ENCODE results near the gene AK9.

Gene AK9

GRCh38 chr6:109456710-109457561 lies 234.1 kb downstream of the AK9 start:
- DNase-seq (ENCODE audit: low read depth) = no peak

GRCh38 chr6:109456111-109456583 lies 234.9 kb downstream of the AK9 start:
- DNase-seq (ENCODE audit: low read depth) = no peak

GRCh38 chr6:109455437-109456110 lies 235.4 kb downstream of the AK9 start, which contains the start of gene MICAL1:
Gene MICAL1, minus strand, starts transcription at chr6:109455772. Its CDS starts 1,576 bp downstream, at chr6:109454196.
- peak; percentile 56 for DNase-seq (ENCODE audit: low read depth)

GRCh38 chr6:109454496-109455436 lies 236.2 kb downstream of the AK9 start:
- peak; percentile 59 for DNase-seq (ENCODE audit: low read depth)

GRCh38 chr6:109453594-109454495 lies 237.2 kb downstream of the AK9 start:
- no peak for DNase-seq (ENCODE audit: low read depth)

- no peak for DNase-seq (ENCODE audit: low read depth)
These were observed 237.8 kb downstream of the AK9 start for GRCh38 chr6:109453156-109453555.

GRCh38 chr6:109452181-109452580 lies 238.8 kb downstream of the AK9 start:
- DNase-seq (ENCODE audit: low read depth) = no peak

GRCh38 chr6:109451376-109451775 lies 239.6 kb downstream of the AK9 start:
- no peak for DNase-seq (ENCODE audit: low read depth)

GRCh38 chr6:109450801-109451200 lies 240.2 kb downstream of the AK9 start:
- no peak for DNase-seq (ENCODE audit: low read depth)

- DNase-seq (ENCODE audit: low read depth) = no peak
These were observed 241.0 kb downstream of the AK9 start for GRCh38 chr6:109449795-109450673.

- DNase-seq (ENCODE audit: low read depth) = no peak
These were observed 241.8 kb downstream of the AK9 start for GRCh38 chr6:109449064-109449794.

GRCh38 chr6:109448615-109449014 lies 242.4 kb downstream of the AK9 start:
- DNase-seq (ENCODE audit: low read depth) = no peak

GRCh38 chr6:109447878-109448555 lies 243.0 kb downstream of the AK9 start:
- no peak for DNase-seq (ENCODE audit: low read depth)

GRCh38 chr6:109447087-109447486 lies 243.9 kb downstream of the AK9 start:
- DNase-seq (ENCODE audit: low read depth) = no peak

- DNase-seq (ENCODE audit: low read depth) = no peak
These were observed 244.5 kb downstream of the AK9 start for GRCh38 chr6:109446541-109446940.

GRCh38 chr6:109446072-109446471 lies 244.9 kb downstream of the AK9 start:
- DNase-seq (ENCODE audit: low read depth) = no peak

- DNase-seq (ENCODE audit: low read depth) = no peak
These were observed 245.6 kb downstream of the AK9 start for GRCh38 chr6:109445382-109445781.

GRCh38 chr6:109443425-109443950 lies 247.5 kb downstream of the AK9 start:
- DNase-seq (ENCODE audit: low read depth) = no peak

Data from stimulated activated CD8-positive, alpha-beta memory T cell treated with anti-CD3 and anti-CD28 coated beads, Interleukin-12 subunit alpha, Interleukin-12 subunit beta, amount 100 ng/mL, for 1 hour (primary cell).